Stimulated activated CD4-positive, alpha-beta T cell treated with anti-CD3 and anti-CD28 coated beads, Interleukin-15, amount 100 ng/mL, for 24 hours (primary cell): ENCODE data around the gene MAGI1.

Source experiments
- DNase-seq: peaks from one replicate; pipeline ENCODE4 v3.0.0-alpha.2; 2020

Gene MAGI1

DNA sequence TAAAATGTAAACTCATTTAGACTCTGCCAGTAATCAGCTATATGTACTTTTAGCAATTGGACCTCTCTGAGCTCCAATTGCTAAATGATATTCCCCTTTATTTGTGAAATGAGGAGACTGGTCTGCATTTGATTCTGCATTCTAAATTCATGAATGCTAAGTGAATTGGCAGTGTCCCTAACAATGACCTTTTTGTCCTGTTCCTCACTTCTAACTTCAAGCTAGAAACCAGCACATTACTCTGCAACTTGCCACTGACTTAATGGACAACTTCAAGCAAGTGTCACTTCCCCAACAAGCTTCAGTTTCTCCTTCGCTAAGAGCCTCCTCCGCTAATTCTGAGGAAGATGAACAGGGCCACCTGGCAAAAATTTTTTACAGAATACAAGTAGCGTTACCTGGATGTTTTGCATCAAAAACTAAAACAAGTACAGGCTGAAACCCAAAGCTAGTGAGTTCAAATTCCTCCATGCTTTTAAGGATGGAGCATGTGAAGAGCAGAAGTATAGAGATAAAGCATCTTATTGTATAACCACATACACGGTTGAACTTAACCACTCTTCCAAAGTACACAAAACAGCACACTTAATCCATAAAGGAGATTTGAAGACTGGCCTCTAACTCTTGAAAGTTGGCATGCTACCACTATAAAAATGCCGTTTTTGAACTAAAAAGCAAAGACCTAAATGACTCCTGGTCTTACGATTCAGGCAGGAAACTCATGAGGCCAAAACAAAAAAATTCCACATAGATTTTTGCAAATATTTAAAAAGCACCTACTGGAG is 207.6 kb downstream of the MAGI1 start:
- no peak for DNase-seq

GRCh38 chr3:65829228-65829627 is 209.5 kb downstream of the MAGI1 start:
- DNase-seq = no peak

GRCh38 chr3:65828706-65829105 is 210.0 kb downstream of the MAGI1 start:
- DNase-seq = no peak

GRCh38 chr3:65827076-65827475 is 211.6 kb downstream of the MAGI1 start:
- no peak for DNase-seq

- no peak for DNase-seq
Measured at GRCh38 chr3:65824166-65824565, 214.6 kb downstream of the MAGI1 start.

DNA sequence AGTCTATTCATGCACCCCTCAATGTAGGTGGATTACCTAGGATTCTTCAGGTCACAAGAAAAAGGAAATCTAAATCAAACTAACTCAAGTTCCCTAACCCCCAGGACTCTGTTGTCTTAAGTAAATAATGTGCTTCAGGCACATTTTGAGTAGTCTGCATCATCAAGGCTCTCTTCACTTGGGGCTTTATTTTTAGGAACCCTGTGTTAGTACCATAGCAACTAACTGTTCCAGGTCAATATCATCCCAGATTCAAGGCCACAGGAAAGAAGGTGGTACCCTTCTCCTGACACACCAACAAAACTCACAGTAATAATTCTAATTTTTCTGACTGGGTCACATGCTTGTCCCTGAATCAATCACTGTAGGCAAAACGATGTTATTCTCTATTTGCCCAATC is 218.1 kb downstream of the MAGI1 start:
- no peak for DNase-seq

DNA sequence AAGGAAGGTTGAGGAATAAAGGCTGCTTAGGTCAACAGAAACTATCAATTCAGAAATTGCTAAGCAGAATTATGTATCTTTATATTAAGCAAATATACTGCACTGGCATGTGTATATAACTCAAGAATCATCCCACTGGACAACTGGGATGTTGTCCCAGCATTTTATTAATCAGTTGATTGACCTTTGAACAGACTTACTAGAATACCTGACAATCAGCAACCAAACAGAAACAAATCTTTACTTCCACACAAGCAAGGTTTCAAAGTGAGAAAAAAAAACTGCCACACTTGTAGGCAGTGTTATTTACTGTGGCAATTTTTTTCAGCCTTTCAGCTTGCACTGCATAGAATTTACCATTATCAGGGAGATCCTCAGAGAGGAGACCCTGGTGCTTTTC is 218.8 kb downstream of the MAGI1 start:
- DNase-seq = no peak

DNA sequence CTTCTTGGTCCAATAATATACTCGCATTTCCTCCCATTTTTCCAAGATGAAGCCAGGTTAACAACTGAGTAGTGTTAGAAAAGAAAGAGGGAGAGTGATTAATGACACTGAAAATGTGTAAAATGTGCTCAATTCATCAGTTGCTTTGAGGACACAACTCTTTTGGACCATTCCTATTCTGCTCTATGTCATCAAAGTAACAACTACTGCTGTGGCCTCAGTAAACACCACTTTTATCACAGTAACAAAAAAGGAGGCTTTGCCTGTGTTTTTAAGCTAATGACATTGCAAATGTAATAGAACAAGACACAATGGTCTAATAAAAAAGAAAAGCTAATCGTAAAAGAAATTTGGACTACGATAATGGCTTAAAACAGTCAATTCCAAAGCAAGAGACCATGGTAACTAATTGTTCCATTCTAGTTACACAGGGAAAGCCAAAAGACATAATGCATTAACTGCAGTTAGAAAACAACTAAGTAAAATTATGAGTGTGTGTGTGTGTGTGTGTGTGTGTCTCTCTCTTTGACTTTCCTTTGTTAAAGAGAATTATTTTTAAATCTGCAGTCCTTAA is 221.1 kb downstream of the MAGI1 start:
- DNase-seq = no peak

DNA sequence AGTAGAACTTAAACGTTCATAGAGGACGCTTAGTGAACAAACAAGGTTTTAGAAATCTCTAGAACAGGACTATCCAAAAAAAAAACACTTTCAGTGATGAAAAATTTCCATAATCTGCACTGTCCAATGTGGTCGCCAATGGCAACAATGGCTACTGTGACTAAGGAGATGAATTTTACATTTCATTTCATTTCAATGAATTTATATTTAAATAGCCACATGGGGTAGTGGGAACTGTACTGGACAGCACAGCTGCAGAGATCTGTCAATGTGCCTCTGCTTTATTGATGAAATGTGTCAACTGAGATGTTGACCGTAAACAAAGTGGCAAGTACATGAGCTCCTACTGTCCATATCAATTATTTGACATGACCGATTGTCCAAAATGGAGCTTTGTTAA is 222.5 kb downstream of the MAGI1 start:
- no peak for DNase-seq

DNA sequence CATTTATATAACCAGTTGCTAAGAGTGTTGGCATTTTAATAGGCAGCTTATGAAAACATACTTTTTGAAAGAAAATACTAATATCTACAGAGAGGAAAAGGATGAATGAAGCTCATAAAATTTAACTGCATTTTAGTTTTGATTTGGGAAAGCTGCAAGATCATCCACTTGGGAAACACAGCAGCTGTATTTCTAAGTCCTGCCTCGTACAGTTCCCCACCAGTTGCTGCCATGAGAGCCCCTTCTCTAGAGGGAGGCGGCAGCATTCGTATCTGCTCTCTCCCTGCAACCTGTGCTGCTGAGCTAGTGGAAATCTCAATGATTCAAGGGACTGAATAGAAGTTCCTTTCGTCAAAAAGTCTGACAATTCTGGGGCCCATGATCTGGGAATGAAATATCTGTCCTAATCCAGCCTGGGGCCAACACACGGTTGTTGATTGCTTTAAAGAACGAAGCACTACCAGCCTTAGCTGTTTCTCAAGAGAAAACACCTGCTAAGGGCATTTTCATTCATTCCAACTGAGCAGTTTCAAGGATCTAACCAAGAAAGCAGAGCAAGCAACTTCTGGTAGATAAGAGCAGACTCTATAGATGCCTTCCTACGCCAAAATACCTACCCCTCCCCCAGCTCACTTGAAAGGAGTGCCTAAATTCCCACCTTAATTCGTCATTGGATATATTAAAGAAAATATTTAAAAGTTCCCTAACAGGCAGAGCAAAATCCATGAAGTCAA is 223.7 kb downstream of the MAGI1 start:
- DNase-seq = no peak

- no peak for DNase-seq
Measured at GRCh38 chr3:65811892-65812291, 226.8 kb downstream of the MAGI1 start.

- DNase-seq = no peak
Measured at GRCh38 chr3:65811086-65811761, 227.5 kb downstream of the MAGI1 start.

GRCh38 chr3:65810302-65810701 is 228.4 kb downstream of the MAGI1 start:
- DNase-seq = no peak

DNA sequence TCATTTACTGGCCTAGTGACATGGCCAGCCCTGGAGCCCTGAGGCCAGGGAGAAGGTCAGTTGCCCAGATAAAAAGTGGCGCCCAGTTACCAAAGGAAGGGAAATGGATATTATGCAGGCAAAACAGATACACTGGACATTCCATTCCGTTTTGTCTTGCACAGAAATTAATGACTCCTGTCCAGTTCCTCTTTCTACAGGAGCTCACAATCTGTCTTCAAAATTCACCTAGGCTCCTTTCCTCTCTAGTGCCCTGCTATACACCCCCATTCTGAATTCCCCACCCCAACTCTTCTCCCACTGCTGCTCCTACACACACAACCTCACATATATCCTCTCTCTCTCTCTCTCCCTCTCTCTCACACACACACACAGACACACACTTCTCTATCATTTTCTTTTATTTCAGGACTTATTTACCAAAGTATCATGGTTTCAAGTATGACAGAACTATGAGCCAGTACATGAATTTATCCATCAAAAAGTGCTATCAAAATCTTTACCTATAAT is 229.0 kb downstream of the MAGI1 start:
- DNase-seq = no peak

DNA sequence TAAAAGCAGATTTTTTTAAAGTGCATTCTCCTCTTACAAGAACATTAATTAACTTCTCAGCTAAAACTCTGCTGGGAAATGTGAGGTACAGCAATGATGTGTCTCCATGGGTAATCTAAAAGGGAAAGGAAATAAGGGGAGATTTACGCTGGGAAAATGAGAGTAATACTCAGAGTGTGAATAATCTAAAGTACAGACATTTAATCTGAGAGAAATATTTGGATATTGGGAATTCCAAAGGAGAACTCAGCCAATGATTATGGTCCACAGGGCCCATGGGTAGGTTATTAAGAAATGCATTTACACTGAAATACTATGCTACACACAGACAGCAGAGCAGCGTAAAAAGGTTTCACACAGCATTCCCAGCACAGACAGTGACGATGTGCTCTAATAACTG is 229.9 kb downstream of the MAGI1 start:
- DNase-seq = no peak

GRCh38 chr3:65808407-65808806 is 230.3 kb downstream of the MAGI1 start:
- DNase-seq = no peak

- no peak for DNase-seq
Measured at GRCh38 chr3:65807225-65807624, 231.5 kb downstream of the MAGI1 start.

DNA sequence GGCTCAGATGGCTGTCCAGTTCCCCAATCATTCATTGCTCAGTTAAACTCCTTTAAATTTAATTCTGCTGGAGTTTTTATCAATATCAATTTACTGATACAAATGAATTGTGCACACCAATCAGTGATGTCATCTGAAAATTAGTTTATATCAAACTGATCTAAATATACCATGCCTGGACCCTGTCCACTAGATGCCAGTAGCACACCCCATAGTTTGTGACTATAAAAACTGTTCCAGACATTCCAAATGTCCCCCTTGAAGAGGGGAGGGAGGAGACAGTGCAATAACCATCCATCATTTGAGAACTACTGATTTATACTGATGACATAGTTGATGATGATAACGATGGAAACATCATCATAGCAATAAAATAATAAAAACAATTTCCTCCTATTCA is 232.1 kb downstream of the MAGI1 start:
- DNase-seq = no peak

- no peak for DNase-seq
Measured at GRCh38 chr3:65796676-65797075, 242.0 kb downstream of the MAGI1 start.

DNA sequence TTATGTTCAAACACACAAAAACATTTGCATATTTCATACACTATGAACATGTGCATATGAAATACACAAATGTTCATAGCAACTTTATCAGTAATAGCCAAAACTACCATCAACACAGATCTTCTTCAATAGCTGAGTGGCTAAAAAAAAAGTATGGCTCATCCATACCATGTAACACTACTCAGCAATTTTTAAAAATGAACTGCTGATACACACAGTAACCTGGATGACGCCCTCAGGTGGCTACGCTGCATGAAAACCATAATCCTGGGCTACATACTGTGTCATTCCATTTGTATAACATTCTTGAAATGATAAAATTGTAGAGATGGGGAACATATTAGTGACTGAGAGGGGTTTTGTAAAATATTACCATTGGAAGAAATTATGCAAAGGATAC is 243.6 kb downstream of the MAGI1 start:
- DNase-seq = no peak

- no peak for DNase-seq
Measured at GRCh38 chr3:65793495-65794200, 245.1 kb downstream of the MAGI1 start.

- DNase-seq = no peak
Measured at GRCh38 chr3:65788461-65788860, 250.3 kb downstream of the MAGI1 start.

DNA sequence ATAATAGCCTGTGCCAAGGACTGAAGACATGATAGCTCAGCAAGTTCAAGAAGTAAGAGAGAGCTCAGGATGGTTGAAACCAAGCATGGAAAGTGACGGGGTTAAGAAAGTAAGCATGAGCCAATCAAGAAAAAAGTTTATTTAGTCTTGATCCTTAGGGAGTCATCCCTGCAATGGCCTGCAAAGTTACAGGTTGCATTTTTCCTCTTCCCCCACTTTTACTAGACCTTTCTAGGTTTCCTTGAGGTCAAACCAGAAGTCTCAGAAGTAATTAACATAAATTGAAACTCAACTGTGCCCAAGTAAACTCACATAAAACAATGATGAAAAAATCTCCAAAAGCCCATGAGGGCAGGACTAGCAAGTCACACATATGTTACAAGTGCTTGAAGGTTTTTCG is 250.9 kb downstream of the MAGI1 start:
- DNase-seq = no peak
